Naive thymus-derived CD8-positive, alpha-beta T cell (primary cell): ENCODE measurements around the gene PDZD2. TPM values are rescaled to one million over a fixed set of nuclear protein-coding genes. Genes with fewer than 3 reads are reported as not detected.
A peak's percentile ranks its signal among the peaks of the same experiment; 100 is the strongest.
"Not testable (repeated sequence)": the region's sequence is repeated elsewhere in the genome, so short reads cannot be mapped to it uniquely, and the experiment has no call there.

Experiments used
- ATAC-seq, 2 donors: fragments of 150-1000 bp; cut with Tn5 transposase in 1 of 2; sonication (Bioruptor Pico), chemical (Tn5 transposase) in 1 of 2; 1 replicate in 1 of 2; 2 replicates in 1 of 2; pipeline ENCODE4 v1.10.0; 2021; ENCODE audit warnings: mild to moderate bottlenecking in 2 of 2, moderate library complexity in 2 of 2
- POLR2A ChIA-PET: fragments of 350-600 bp; sonication (Branson Sonifier 250); formaldehyde crosslinking; loops from one replicate; lab custom pipeline; 2021; ENCODE audit warnings: antibody characterized with exemption; lab: Charles Lee
- DNase-seq, 10 donors: peaks; one replicate each; pipeline versions ENCODE4 v3.0.0 to v3.0.0-alpha.2; 2020 to 2022
- H3K27ac Mint-ChIP-seq, 10 donors: one replicate each; pipeline ENCODE4 v1.8.0; 2020 to 2022; ENCODE audit warnings: mild to moderate bottlenecking in 10 of 10, mixed read lengths in 10 of 10, moderate library complexity in 4 of 10, inconsistent platforms in 1 of 10
- H3K27me3 Mint-ChIP-seq, 5 donors: one replicate each; pipeline ENCODE4 v1.8.0; 2021 to 2022; ENCODE audit warnings: mixed read lengths in 5 of 5
- H3K36me3 Mint-ChIP-seq, 3 donors: one replicate each; pipeline ENCODE4 v1.8.0; 2020 to 2022; ENCODE audit warnings: mixed read lengths in 3 of 3, mild to moderate bottlenecking in 2 of 3, inconsistent platforms in 1 of 3
- H3K4me1 Mint-ChIP-seq, 4 donors: one replicate each; pipeline ENCODE4 v1.8.0; 2021 to 2022; ENCODE audit warnings: mixed read lengths in 4 of 4
- H3K4me3 Mint-ChIP-seq, 10 donors: one replicate each; pipeline ENCODE4 v1.8.0; 2020 to 2022; ENCODE audit warnings: mild to moderate bottlenecking in 10 of 10, mixed read lengths in 10 of 10, moderate library complexity in 6 of 10, inconsistent platforms in 1 of 10
- H3K9me3 Mint-ChIP-seq, 9 donors: one replicate each; pipeline ENCODE4 v1.8.0; 2020 to 2022; ENCODE audit warnings: mixed read lengths in 9 of 9, mild to moderate bottlenecking in 3 of 9, inconsistent platforms in 1 of 9, moderate library complexity in 1 of 9
- polyA plus RNA-seq, 3 donors: library from polyadenylated mRNA; unstranded; fragments of 300-500 nt; fragmentation: Illumina TruSeq; gene quantifications; one replicate each; pipeline ENCODE4 v1.2.3, GENCODE V29; 2021
- total RNA-seq, 8 experiments: library from RNA in 2 of 8; stranded (reverse) in 2 of 8; gene quantifications; one replicate each; pipeline ENCODE4 v1.2.3 and lab custom pipeline; 2021 to 2026

Gene PDZD2
- total and polyA plus RNA-seq, 5 experiments from 2014 or later: 0.73 to 1.7 (median 1.3) TPM; not detected in 1

DNA sequence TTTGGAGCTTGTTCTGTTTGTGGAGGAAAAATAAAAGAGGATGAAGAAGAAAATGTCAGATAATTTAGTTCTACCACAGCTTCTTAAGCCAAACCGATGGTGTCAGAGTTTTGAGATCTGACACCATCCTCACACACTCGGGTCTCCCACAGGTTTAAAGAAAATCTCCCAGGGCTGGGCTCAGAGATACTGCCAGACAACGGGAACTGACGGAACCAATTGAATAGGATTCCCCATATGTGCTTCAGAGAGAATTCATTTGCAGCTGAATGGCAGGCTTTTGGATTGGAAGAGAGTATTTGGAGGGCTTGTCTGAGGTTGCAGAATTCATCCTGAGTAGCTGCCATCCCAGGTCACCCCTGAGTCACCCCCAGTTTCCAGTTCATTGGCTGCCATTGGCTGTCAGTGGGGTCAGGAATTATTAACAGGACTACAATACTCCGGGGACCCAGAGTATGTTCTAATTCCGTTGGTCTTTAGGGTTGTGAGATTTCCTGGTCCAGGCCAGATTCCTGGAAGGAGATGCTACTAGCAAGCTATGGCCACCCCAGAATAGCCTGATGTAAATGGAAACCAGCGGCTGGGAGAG, 131.3 kb downstream of the PDZD2 start:
- Mint-ChIP-seq H3K36me3 (no peaks in the 10 kb centered on the region), H3K9me3 (no peaks in the 10 kb centered on the region), H3K27ac (no peak overlapping the region), H3K4me1 (peaks cover 0 to 2% (median 0%) of the 10 kb centered on the region in 4 donors), H3K27me3 (peaks cover 0 to 3% (median 0%) of the 10 kb centered on the region in 5 donors), H3K4me3 (no peak overlapping the region)
- ATAC-seq (no peak), DNase-seq (no peak)
- POLR2A ChIA-PET: no interaction called here

DNA sequence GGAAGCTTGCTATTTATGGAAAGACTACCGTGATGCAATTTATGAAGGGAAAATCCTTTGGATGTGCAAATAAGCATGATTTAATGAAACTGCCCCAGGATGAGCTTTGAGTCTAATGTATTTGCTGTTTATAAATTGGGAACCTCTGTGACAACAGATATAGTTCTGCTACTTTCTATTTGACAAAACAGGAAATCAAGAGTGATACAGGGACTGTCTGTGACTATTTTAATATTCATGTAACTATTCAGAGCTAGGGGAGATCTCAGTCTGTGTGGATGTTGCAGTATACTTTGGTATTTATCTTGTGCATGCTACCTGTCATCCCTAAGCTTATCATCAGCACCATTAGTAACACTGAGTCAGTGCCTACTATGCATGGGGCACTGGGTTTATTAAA, 132.1 kb downstream of the PDZD2 start:
- POLR2A ChIA-PET: no interaction called here
- Mint-ChIP-seq H3K36me3 (no peaks in the 10 kb centered on the region), H3K4me1 (peaks cover 0 to 2% (median 0%) of the 10 kb centered on the region in 4 donors), H3K4me3 (no peak overlapping the region), H3K9me3 (no peaks in the 10 kb centered on the region), H3K27me3 (peaks cover 0 to 3% (median 0%) of the 10 kb centered on the region in 5 donors), H3K27ac (no peak overlapping the region)
- no peak for ATAC-seq
- DNase-seq: no peak

DNA sequence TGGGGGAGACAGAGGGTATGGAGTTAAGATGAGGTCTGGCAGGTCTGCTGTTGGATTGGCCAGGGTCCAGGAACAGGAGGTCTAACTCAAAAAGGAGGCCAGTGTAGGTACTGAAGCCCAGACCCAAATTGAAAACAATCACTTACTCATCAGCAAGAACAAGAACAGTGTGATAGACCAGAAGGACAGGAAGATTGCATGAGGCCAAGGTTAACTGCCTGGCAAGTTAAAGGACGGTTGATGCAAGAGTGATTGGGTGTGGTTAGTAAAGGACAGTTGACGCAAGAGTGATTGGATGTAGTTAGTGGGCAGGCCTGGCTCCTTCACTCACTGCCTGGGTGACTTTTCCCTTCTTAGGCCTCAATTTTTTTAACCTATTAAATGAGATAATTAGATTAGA, 132.6 kb downstream of the PDZD2 start:
- Mint-ChIP-seq H3K27me3 (peaks cover 0 to 3% (median 0%) of the 10 kb centered on the region in 5 donors), H3K36me3 (no peaks in the 10 kb centered on the region), H3K4me1 (peaks cover 0 to 2% (median 0%) of the 10 kb centered on the region in 4 donors), H3K9me3 (no peaks in the 10 kb centered on the region), H3K27ac (no peak overlapping the region), H3K4me3 (no peak overlapping the region)
- DNase-seq: no peak
- ATAC-seq: no peak
- POLR2A ChIA-PET: no interaction called here

DNA sequence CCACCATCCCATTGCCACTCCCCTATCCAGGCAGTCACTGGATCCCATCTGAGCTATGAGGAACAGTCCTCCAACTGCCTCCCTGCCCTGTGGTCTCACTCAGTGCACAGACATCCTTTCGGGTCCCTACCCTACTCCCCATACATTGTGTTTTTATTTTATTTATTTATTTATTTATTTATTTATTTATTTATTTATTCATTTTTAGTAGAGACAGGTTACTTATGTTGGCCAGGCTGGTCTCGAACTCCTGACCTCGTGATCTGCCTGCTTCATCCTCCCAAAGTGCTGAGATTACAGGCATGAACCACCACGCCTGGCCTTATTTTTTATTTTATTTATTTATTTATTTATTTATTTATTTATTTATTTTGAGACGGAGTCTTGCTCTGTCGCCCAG, 137.4 kb downstream of the PDZD2 start:
- ATAC-seq, H3K4me1 Mint-ChIP-seq, H3K4me3 Mint-ChIP-seq: not testable (repeated sequence)

DNA sequence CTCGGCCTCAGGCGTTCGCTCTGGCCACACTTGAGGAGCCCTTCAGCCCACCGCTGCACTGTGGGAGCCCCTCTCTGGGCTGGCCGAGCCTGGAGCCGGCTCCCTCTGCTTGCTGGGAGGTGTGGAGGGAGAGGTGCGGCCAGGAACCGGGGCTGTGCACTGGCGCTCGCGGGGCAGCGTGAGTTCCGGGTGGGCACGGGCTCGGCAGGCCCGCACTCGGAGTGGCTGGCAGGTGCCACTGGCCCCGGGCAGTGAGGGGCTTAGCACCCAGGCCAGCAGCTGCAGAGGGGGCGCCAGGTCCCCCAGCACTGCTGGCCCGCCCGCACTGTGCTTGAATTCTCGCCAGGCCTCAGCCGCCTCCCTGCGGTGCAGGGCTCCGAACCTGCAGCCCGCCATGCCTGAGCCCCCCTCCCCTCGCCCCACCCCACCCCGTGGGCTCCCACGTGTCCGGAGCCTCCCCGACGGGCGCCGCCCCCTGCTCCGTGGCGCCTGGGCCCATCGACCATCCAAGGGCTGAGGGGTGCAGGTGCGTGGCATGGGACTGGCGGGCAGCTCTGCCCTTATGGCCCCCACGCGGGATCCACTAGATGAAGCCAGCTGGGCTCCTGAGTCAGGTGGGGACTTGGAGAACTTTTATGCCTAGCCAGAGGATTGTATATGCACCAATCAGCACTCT, 138.2 kb downstream of the PDZD2 start:
- Mint-ChIP-seq H3K27me3 (no peaks in the 10 kb centered on the region), H3K36me3 (no peaks in the 10 kb centered on the region), H3K4me3 (no peak overlapping the region), H3K27ac (no peak overlapping the region), H3K4me1 (peaks cover 0 to 11% (median 3%) of the 10 kb centered on the region in 4 donors), H3K9me3 (peaks cover 0 to 2% (median 0%) of the 10 kb centered on the region in 9 donors)
- DNase-seq (no peak), ATAC-seq (no peak)
- POLR2A ChIA-PET: no interaction called here

More for the DNA sequence above, 137.4 kb downstream of the PDZD2 start:
- H3K9me3 Mint-ChIP-seq, H3K27ac Mint-ChIP-seq, POLR2A ChIA-PET, H3K27me3 Mint-ChIP-seq, H3K36me3 Mint-ChIP-seq, DNase-seq: not testable (repeated sequence)

DNA sequence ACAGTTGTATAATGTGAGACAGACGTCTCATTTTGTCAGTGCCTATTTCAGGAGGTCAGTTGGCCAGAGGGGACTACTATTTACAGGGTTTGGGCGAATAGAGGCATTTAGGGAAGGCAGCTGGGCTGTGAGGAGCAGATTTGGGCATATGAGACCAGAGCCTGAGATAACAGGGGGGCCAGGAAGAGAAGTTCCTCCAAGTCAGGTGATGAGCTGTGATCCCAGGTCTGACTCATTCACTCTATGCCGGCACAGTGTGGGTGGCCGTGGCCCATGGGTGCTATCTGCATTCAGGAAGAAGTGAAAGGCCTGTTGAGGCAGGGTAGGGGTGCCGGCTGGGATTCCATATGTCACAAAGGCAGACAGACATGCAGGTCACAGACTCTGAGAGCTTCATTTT, 142.8 kb downstream of the PDZD2 start:
- Mint-ChIP-seq H3K36me3 (no peaks in the 10 kb centered on the region), H3K4me1 (peaks cover 0 to 11% (median 3%) of the 10 kb centered on the region in 4 donors), H3K9me3 (peaks cover 0 to 2% (median 0%) of the 10 kb centered on the region in 9 donors), H3K27me3 (peaks cover 0 to 6% (median 0%) of the 10 kb centered on the region in 5 donors), H3K27ac (peak overlapping the region in 1 of 10 donors; percentile 39), H3K4me3 (no peak overlapping the region)
- POLR2A ChIA-PET: no interaction called here
- ATAC-seq (no peak), DNase-seq (no peak)

DNA sequence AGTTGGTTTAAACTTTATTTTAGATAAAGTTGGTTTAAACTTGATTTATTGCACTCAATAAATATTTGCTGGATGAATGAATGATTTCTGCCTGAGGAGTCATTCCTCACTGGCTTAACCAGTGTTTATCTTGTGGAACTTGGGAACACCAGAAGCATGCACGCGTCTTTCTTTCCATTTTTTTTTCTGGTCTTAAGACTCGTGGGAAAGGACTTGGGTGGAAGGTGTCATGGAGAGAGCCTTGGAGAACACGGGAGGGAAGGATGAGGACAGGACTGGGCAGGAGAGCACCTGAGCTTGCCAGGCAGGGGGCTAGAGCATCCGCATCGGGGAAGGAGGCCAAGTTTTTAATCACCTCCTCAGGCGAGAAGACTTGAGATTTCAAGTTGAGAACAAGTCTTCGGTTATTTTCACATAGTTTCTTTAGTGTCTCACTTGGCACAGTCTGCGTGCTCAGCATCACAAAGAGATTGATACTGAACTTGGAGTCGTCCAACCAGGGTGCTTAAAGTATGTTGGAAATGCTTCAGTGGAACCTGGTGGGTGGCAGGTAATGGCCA, 144.2 kb downstream of the PDZD2 start:
- POLR2A ChIA-PET: no interaction called here
- no peaks in the 10 kb centered on the region for H3K9me3 Mint-ChIP-seq
- no peak for DNase-seq
- no peaks in the 10 kb centered on the region for H3K36me3 Mint-ChIP-seq
- no peak overlapping the region for H3K27ac Mint-ChIP-seq
- ATAC-seq: no peak
- H3K4me1 Mint-ChIP-seq: peaks cover 0 to 11% (median 3%) of the 10 kb centered on the region in 4 donors
- H3K4me3 Mint-ChIP-seq: no peak overlapping the region
- peaks cover 0 to 6% (median 0%) of the 10 kb centered on the region in 5 donors for H3K27me3 Mint-ChIP-seq

DNA sequence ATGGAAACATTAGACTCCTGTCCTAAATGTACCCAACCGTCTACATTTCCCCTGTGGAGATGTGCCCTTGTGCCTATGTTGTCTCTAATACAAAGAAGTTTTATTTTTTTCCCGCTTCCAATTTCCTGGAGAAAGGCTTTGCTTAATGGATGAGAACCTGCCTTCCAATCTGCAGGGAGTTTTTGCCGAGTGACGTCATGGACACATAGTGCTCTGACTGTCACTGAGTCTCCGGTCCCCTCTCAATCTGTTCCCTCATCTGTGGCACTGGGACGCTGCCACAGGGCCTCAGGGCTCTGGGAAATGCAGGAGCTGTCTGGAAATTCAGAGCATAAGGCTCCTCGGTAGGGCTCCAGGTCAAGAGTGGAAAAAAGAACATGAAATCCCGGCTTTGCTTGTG, 144.8 kb downstream of the PDZD2 start:
- DNase-seq (no peak), ATAC-seq (no peak)
- Mint-ChIP-seq H3K4me3 (no peak overlapping the region), H3K27ac (no peak overlapping the region), H3K4me1 (peaks cover 0 to 11% (median 3%) of the 10 kb centered on the region in 4 donors), H3K36me3 (peaks cover 0 to 2% (median 0%) of the 10 kb centered on the region in 3 donors), H3K27me3 (peaks cover 0 to 6% (median 0%) of the 10 kb centered on the region in 5 donors), H3K9me3 (no peaks in the 10 kb centered on the region)
- POLR2A ChIA-PET: no interaction called here

DNA sequence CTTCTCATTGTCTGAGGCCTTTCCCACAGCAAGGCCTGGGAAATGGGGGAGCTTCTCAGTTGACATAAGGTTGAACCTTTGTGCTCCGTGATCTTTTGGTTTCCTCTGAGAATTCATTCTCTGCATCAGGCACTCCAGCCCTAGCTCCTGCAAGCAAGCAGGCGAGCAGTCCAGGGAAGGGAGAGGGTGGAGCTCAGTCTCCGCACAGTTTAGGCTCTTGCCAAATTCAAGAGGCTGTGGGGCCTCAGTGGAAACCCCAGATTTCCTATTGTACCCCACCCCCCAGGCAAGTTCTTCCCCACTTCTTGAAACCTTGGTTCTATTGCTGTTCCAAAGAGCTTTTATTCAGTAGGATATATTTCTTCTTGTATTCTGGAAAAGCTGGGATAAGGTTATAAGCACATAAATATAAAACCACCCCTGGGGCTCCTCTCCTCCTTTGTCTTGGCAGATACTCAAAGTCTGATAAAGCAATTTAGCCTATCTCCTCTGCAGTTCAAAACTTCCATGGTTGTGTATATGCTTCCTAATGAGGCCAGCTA, 147.2 kb downstream of the PDZD2 start:
- H3K36me3 Mint-ChIP-seq: peaks cover 0 to 3% (median 0%) of the 10 kb centered on the region in 3 donors
- DNase-seq (no peak), ATAC-seq (no peak)
- H3K9me3 Mint-ChIP-seq: peaks cover 0 to 3% (median 0%) of the 10 kb centered on the region in 9 donors
- H3K4me3 Mint-ChIP-seq: no peak overlapping the region
- POLR2A ChIA-PET: no interaction called here
- peaks cover 0 to 6% (median 0%) of the 10 kb centered on the region in 4 donors for H3K4me1 Mint-ChIP-seq
- H3K27ac Mint-ChIP-seq: no peak overlapping the region
- peaks cover 0 to 6% (median 0%) of the 10 kb centered on the region in 5 donors for H3K27me3 Mint-ChIP-seq

DNA sequence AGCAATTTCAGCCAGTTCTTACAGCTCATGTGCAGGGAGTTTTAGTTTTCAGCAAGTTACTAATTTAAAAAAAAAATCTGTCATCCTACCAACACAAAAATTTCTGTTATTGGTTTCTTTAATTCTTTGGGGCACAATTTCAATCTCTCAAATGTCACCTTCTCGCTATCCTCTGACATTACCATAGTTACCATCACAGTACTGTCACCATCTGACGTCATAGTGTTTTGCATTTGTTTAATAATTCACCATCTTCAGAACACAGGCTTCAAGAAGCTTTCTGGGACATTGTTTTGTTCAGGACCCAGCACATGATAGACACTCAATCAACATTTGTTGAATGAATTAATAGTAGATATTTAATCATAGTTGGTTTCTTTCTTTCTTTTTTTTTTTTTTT, 155.1 kb downstream of the PDZD2 start:
- Mint-ChIP-seq H3K4me3 (no peak overlapping the region), H3K4me1 (peaks cover 0 to 2% (median 0%) of the 10 kb centered on the region in 4 donors), H3K36me3 (no peaks in the 10 kb centered on the region), H3K27ac (no peak overlapping the region), H3K9me3 (peaks cover 0 to 3% (median 0%) of the 10 kb centered on the region in 9 donors), H3K27me3 (peaks cover 0 to 2% (median 0%) of the 10 kb centered on the region in 5 donors)
- ATAC-seq (no peak), DNase-seq (no peak)
- POLR2A ChIA-PET: no interaction called here

DNA sequence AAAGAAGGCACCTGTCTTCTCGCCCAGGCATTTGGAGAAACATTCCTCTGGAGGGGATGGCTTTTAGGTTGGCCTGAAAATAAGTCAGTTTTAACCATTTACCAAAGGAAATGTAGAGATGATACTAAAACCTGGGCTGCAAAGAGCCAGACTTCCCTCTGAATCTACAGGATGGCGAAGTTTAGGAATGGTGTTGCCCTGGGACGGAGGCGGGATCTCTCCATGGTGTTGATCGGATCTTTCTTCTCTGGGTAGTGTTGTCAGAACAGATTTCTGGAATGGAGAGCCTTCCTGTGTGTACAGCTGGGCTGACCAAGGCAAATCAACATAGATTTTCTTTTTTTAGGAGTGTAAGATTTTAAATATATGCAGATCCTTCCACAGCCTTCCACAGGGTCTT, 159.2 kb downstream of the PDZD2 start:
- peaks cover 5 to 30% (median 18%) of the 10 kb centered on the region in 5 donors for H3K27me3 Mint-ChIP-seq
- H3K36me3 Mint-ChIP-seq: no peaks in the 10 kb centered on the region
- peaks cover 0 to 2% (median 0%) of the 10 kb centered on the region in 4 donors for H3K4me1 Mint-ChIP-seq
- no peak for DNase-seq
- no peak for ATAC-seq
- H3K9me3 Mint-ChIP-seq: peaks cover 0 to 3% (median 0%) of the 10 kb centered on the region in 9 donors
- POLR2A ChIA-PET: no interaction called here
- no peak overlapping the region for H3K4me3 Mint-ChIP-seq
- H3K27ac Mint-ChIP-seq: no peak overlapping the region

DNA sequence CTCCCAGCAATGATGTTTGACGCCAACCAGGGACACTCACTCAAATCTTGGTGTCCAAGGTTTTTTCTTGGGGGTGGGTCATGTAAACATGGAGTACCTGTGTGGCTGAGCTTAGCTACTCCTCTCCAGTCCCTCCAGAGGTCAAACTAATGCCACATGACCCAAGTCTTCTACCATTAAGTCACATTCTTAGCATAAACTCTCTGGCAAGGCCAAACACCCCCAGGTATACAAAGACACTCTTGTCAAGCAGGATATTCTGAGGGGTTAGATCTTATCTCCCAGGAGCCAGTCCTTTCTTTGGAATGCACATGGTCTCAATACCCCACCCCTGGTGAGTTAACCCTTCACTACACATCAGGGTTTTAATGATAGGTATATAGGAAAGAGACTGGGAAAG, 161.4 kb downstream of the PDZD2 start:
- H3K4me1 Mint-ChIP-seq: peaks cover 0 to 2% (median 0%) of the 10 kb centered on the region in 4 donors
- DNase-seq: no peak
- no peak overlapping the region for H3K4me3 Mint-ChIP-seq
- no peak overlapping the region for H3K27ac Mint-ChIP-seq
- no peaks in the 10 kb centered on the region for H3K36me3 Mint-ChIP-seq
- peaks cover 5 to 30% (median 22%) of the 10 kb centered on the region in 5 donors for H3K27me3 Mint-ChIP-seq
- no peak for ATAC-seq
- POLR2A ChIA-PET: no interaction called here
- peaks cover 0 to 3% (median 0%) of the 10 kb centered on the region in 9 donors for H3K9me3 Mint-ChIP-seq
